ENCODE measurements around the gene CTXND1. TPM values are rescaled to one million over a fixed set of nuclear protein-coding genes. Genes with fewer than 3 reads are reported as not detected.

The CTXND1 gene
- total and polyA plus RNA-seq, 2 experiments from 2014 or later: not detected

- H3K9ac ChIP-seq: no peak overlapping the region
- no peak for DNase-seq
- no peaks in the 10 kb centered on the region for H3K9me2 ChIP-seq (ENCODE audit: insufficient read depth)
- H3K27me3 ChIP-seq (replicated peaks; ENCODE audit: insufficient read depth): no peaks in the 10 kb centered on the region
- H3K36me3 ChIP-seq (ENCODE audit: low read depth): no peaks in the 10 kb centered on the region; the same call in 1 of the 2 replicates
- 93 to 99% methylated on average over 5 of the region's 5 CpGs for WGBS, 2 experiments (ENCODE audit: low coverage in 1 of 2, low lambda C conversion rate in 2 of 2, missing lambda C conversion rate in 2 of 2)
- H3K4me1 ChIP-seq (ENCODE audit: insufficient read depth): peaks cover 16% of the 10 kb centered on the region
- H3F3A ChIP-seq (ENCODE audit: insufficient read depth): peaks cover 12% of the 10 kb centered on the region; the same call in 1 of the 2 replicates
- no peaks in the 10 kb centered on the region for H3K9me3 ChIP-seq (ENCODE audit: low read depth)
- no peak overlapping the region for H3K4me2 ChIP-seq (ENCODE audit: unreplicated experiment)
- in situ Hi-C loops (cut with MboI): no loop called here
- no peak overlapping the region for H3K4me3 ChIP-seq
- no peak for TF ChIP-seq EZH2phosphoT487 (IDR thresholded peaks at IDR 0.05; ENCODE audit: insufficient read depth, low read depth)
- TF ChIP-seq EZH2 (IDR thresholded peaks at IDR 0.05; ENCODE audit: insufficient read depth, poor library complexity, severe bottlenecking): no peak
- no peaks in the 10 kb centered on the region for H4K20me1 ChIP-seq (ENCODE audit: insufficient read depth)
- no peaks in the 10 kb centered on the region for H3K79me2 ChIP-seq (ENCODE audit: insufficient read depth)
- no peak overlapping the region for H2AFZ ChIP-seq
- H3K27ac ChIP-seq: no peak overlapping the region
Measured at GRCh38 chr15:80163217-80163616, 88.8 kb downstream of the CTXND1 start.

- no peaks in the 10 kb centered on the region for H3K9me2 ChIP-seq (ENCODE audit: insufficient read depth)
- H3K36me3 ChIP-seq (ENCODE audit: low read depth): no peaks in the 10 kb centered on the region; the same call in 1 of the 2 replicates
- no peaks in the 10 kb centered on the region for H3K9me3 ChIP-seq (ENCODE audit: low read depth)
- H3K27ac ChIP-seq: no peak overlapping the region
- in situ Hi-C loops (cut with MboI): no loop called here
- no peak overlapping the region for H3K4me3 ChIP-seq
- no peaks in the 10 kb centered on the region for H4K20me1 ChIP-seq (ENCODE audit: insufficient read depth)
- no peak for DNase-seq
- no peaks in the 10 kb centered on the region for H3K27me3 ChIP-seq (replicated peaks; ENCODE audit: insufficient read depth)
- H3K79me2 ChIP-seq (ENCODE audit: insufficient read depth): no peaks in the 10 kb centered on the region
- H3K4me2 ChIP-seq (ENCODE audit: unreplicated experiment): no peak overlapping the region
- TF ChIP-seq EZH2phosphoT487 (IDR thresholded peaks at IDR 0.05; ENCODE audit: insufficient read depth, low read depth) (no peak), EZH2 (IDR thresholded peaks at IDR 0.05; ENCODE audit: insufficient read depth, poor library complexity, severe bottlenecking) (no peak)
- H3K4me1 ChIP-seq (ENCODE audit: insufficient read depth): peaks cover 16% of the 10 kb centered on the region
- 55 to 61% methylated on average over 6 of the region's 6 CpGs for WGBS, 2 experiments (ENCODE audit: low coverage in 1 of 2, low lambda C conversion rate in 2 of 2, missing lambda C conversion rate in 2 of 2)
- H2AFZ ChIP-seq: no peak overlapping the region
- H3F3A ChIP-seq (ENCODE audit: insufficient read depth): peaks cover 12% of the 10 kb centered on the region; the same call in 1 of the 2 replicates
- no peak overlapping the region for H3K9ac ChIP-seq
Measured at GRCh38 chr15:80162059-80162554, 89.9 kb downstream of the CTXND1 start.

GRCh38 chr15:80161468-80162016 lies 90.5 kb downstream of the CTXND1 start:
- in situ Hi-C loops (cut with MboI): no loop called here
- Histone ChIP-seq H3K4me1 (ENCODE audit: insufficient read depth) (peaks cover 16% of the 10 kb centered on the region), H3K27ac (peak overlapping the region; percentile 82; the same call in 1 of the 2 replicates), H3F3A (ENCODE audit: insufficient read depth) (peaks cover 12% of the 10 kb centered on the region; the same call in 1 of the 2 replicates), H3K9me3 (ENCODE audit: low read depth) (no peaks in the 10 kb centered on the region), H3K36me3 (ENCODE audit: low read depth) (no peaks in the 10 kb centered on the region; the same call in 1 of the 2 replicates), H3K9ac (no peak overlapping the region), H3K9me2 (ENCODE audit: insufficient read depth) (no peaks in the 10 kb centered on the region), H3K27me3 (replicated peaks; ENCODE audit: insufficient read depth) (no peaks in the 10 kb centered on the region), H3K4me3 (no peak overlapping the region), H3K4me2 (ENCODE audit: unreplicated experiment) (no peak overlapping the region), H4K20me1 (ENCODE audit: insufficient read depth) (no peaks in the 10 kb centered on the region), H2AFZ (no peak overlapping the region), H3K79me2 (ENCODE audit: insufficient read depth) (no peaks in the 10 kb centered on the region)
- no peak for TF ChIP-seq EZH2phosphoT487 (IDR thresholded peaks at IDR 0.05; ENCODE audit: insufficient read depth, low read depth)
- no peak for TF ChIP-seq EZH2 (IDR thresholded peaks at IDR 0.05; ENCODE audit: insufficient read depth, poor library complexity, severe bottlenecking)
- WGBS, 2 experiments (ENCODE audit: low coverage in 1 of 2, low lambda C conversion rate in 2 of 2, missing lambda C conversion rate in 2 of 2): 92 to 94% methylated on average over 6 of the region's 6 CpGs
- no peak for DNase-seq

- in situ Hi-C loops (cut with MboI): no loop called here
- no peaks in the 10 kb centered on the region for H4K20me1 ChIP-seq (ENCODE audit: insufficient read depth)
- no peaks in the 10 kb centered on the region; the same call in 1 of the 2 replicates for H3K36me3 ChIP-seq (ENCODE audit: low read depth)
- H2AFZ ChIP-seq: peak overlapping the region; percentile 80; the same call in 1 of the 2 replicates
- H3K27me3 ChIP-seq (replicated peaks; ENCODE audit: insufficient read depth): no peaks in the 10 kb centered on the region
- TF ChIP-seq EZH2phosphoT487 (IDR thresholded peaks at IDR 0.05; ENCODE audit: insufficient read depth, low read depth) (no peak), EZH2 (IDR thresholded peaks at IDR 0.05; ENCODE audit: insufficient read depth, poor library complexity, severe bottlenecking) (no peak)
- 40 to 43% methylated on average over 7 of the region's 7 CpGs for WGBS, 2 experiments (ENCODE audit: low coverage in 1 of 2, low lambda C conversion rate in 2 of 2, missing lambda C conversion rate in 2 of 2)
- H3K9me2 ChIP-seq (ENCODE audit: insufficient read depth): no peaks in the 10 kb centered on the region
- peak overlapping the region; percentile 40 for H3K4me2 ChIP-seq (ENCODE audit: unreplicated experiment)
- peaks cover 16% of the 10 kb centered on the region for H3K4me1 ChIP-seq (ENCODE audit: insufficient read depth)
- no peaks in the 10 kb centered on the region for H3K79me2 ChIP-seq (ENCODE audit: insufficient read depth)
- no peaks in the 10 kb centered on the region for H3K9me3 ChIP-seq (ENCODE audit: low read depth)
- H3K9ac ChIP-seq: peak overlapping the region; percentile 59
- H3F3A ChIP-seq (ENCODE audit: insufficient read depth): peaks cover 12% of the 10 kb centered on the region; the same call in 1 of the 2 replicates
- peak overlapping the region; percentile 82 for H3K27ac ChIP-seq
- H3K4me3 ChIP-seq: no peak overlapping the region
- DNase-seq: peak; percentile 98
Measured at GRCh38 chr15:80160570-80161156, 91.3 kb downstream of the CTXND1 start.

Measured in GM23248 (cell line).